Breast epithelium (tissue), 3 donors: ENCODE measurements around the gene NBEAL2.

Experiments
- CTCF ChIP-seq, 3 donors: fragments of 450-650 bp; IDR thresholded peaks; one replicate each; pipeline ENCODE4 v1.5.1; 2016 to 2017; ENCODE audit warnings: antibody characterized with exemption in 3 of 3, mild to moderate bottlenecking in 3 of 3, moderate library complexity in 3 of 3
- POLR2AphosphoS5 ChIP-seq, 3 donors: sonication (generic); formaldehyde crosslinking; IDR thresholded peaks; one replicate each; pipeline ENCODE4 v1.6.1; 2017; ENCODE audit warnings: antibody characterized with exemption in 3 of 3

GRCh38 chr3:47041114-47041513 is 61.6 kb downstream of the NBEAL2 start:
- TF ChIP-seq POLR2AphosphoS5 (IDR thresholded peaks at IDR 0.05) = no peak
- TF ChIP-seq CTCF (IDR thresholded peaks at IDR 0.05) = no peak
